DMS 273 (cell line): ENCODE data around the gene TRIP13.
A peak's percentile ranks its signal among the peaks of the same experiment; 100 is the strongest.

ENCODE experiments used
- DNase-seq: peaks from one replicate; lab custom pipeline; 2025; ENCODE audit not compliant: unreplicated experiment; lab: John Stamatoyannopoulos, UW

Gene TRIP13

GRCh38 chr5:854966-855743 is 37.5 kb upstream of the TRIP13 start:
- DNase-seq = no peak

GRCh38 chr5:855771-856530 is 36.7 kb upstream of the TRIP13 start:
- peak; percentile 37 for DNase-seq

- no peak for DNase-seq
Observed at GRCh38 chr5:856531-857425, 35.9 kb upstream of the TRIP13 start.

- peak; percentile 31 for DNase-seq
Observed at GRCh38 chr5:858726-859125, 34.0 kb upstream of the TRIP13 start.

GRCh38 chr5:859391-859790 is 33.3 kb upstream of the TRIP13 start:
- DNase-seq = no peak

GRCh38 chr5:859798-860296 is 32.8 kb upstream of the TRIP13 start:
- DNase-seq = no peak

- DNase-seq = no peak
Observed at GRCh38 chr5:860506-861150, 32.1 kb upstream of the TRIP13 start.

GRCh38 chr5:861442-862366 is 31.0 kb upstream of the TRIP13 start:
- DNase-seq = peak; percentile 61

- peak; percentile 42 for DNase-seq
Observed at GRCh38 chr5:862367-863243, 30.1 kb upstream of the TRIP13 start.

GRCh38 chr5:863244-863805 is 29.4 kb upstream of the TRIP13 start:
- DNase-seq = peak; percentile 53

- no peak for DNase-seq
Observed at GRCh38 chr5:864492-865167, 28.1 kb upstream of the TRIP13 start.

GRCh38 chr5:865168-865521 is 27.5 kb upstream of the TRIP13 start:
- DNase-seq = no peak

- DNase-seq = no peak
Observed at GRCh38 chr5:865771-866170, 26.9 kb upstream of the TRIP13 start.

- DNase-seq = peak; percentile 36
Observed at GRCh38 chr5:867300-867870, 25.3 kb upstream of the TRIP13 start.

GRCh38 chr5:868428-869135 is 24.1 kb upstream of the TRIP13 start:
- no peak for DNase-seq

GRCh38 chr5:870956-871355 is 21.7 kb upstream of the TRIP13 start:
- DNase-seq = no peak
